ENCODE measurements around the gene PABPN1L.

Gene PABPN1L

GRCh38 chr16:88866151-88866920, at the start of gene PABPN1L:
Gene PABPN1L (minus strand): TSS chr16:88866660. CDS start chr16:88866606, 54 bp downstream.
- DNase-seq: no peak

- no peak for DNase-seq
Measured at GRCh38 chr16:88915639-88916327, 49.3 kb upstream of the PABPN1L start.

GRCh38 chr16:88914750-88915368, 48.4 kb upstream of the PABPN1L start:
- no peak for DNase-seq

GRCh38 chr16:88913870-88914269, 47.4 kb upstream of the PABPN1L start:
- DNase-seq: no peak

GRCh38 chr16:88913001-88913612, 46.6 kb upstream of the PABPN1L start:
- no peak for DNase-seq

- DNase-seq: no peak
Measured at GRCh38 chr16:88912556-88912955, 46.1 kb upstream of the PABPN1L start.

- DNase-seq: no peak
Measured at GRCh38 chr16:88911946-88912310, 45.5 kb upstream of the PABPN1L start.

- peak; percentile 38 for DNase-seq
Measured at GRCh38 chr16:88911136-88911945, 44.9 kb upstream of the PABPN1L start.

- no peak for DNase-seq
Measured at GRCh38 chr16:88910284-88911135, 44.0 kb upstream of the PABPN1L start.

- no peak for DNase-seq
Measured at GRCh38 chr16:88909431-88910210, 43.2 kb upstream of the PABPN1L start.

GRCh38 chr16:88908307-88908706, 41.8 kb upstream of the PABPN1L start:
- DNase-seq: no peak

GRCh38 chr16:88907768-88908167, 41.3 kb upstream of the PABPN1L start:
- no peak for DNase-seq

GRCh38 chr16:88906535-88907105, 40.2 kb upstream of the PABPN1L start:
- DNase-seq: no peak

GRCh38 chr16:88906020-88906419, 39.6 kb upstream of the PABPN1L start:
- no peak for DNase-seq

- DNase-seq: no peak
Measured at GRCh38 chr16:88905563-88905962, 39.1 kb upstream of the PABPN1L start.

- DNase-seq: no peak
Measured at GRCh38 chr16:88904676-88905365, 38.4 kb upstream of the PABPN1L start.

GRCh38 chr16:88903267-88903666, 36.8 kb upstream of the PABPN1L start:
- no peak for DNase-seq

GRCh38 chr16:88902744-88903143, 36.3 kb upstream of the PABPN1L start:
- DNase-seq: no peak

- no peak for DNase-seq
Measured at GRCh38 chr16:88901718-88902337, 35.4 kb upstream of the PABPN1L start.

Measured in CD4-positive, alpha-beta T cell treated with Interleukin-15 for 1 hour (primary cell).